CD4-positive, alpha-beta memory T cell (primary cell): ENCODE results near the gene WRNIP1. TPM values are rescaled to one million over a fixed set of nuclear protein-coding genes. Genes with fewer than 3 reads are reported as not detected.

ENCODE experiments used
- CTCF ChIA-PET: fragments of 350-600 bp; sonication (Branson Sonifier 250); formaldehyde crosslinking; loops from one replicate; lab custom pipeline; 2021; ENCODE audit warnings: inconsistent platforms; ENCODE audit not compliant: partially characterized antibody; lab: Charles Lee
- POLR2A ChIA-PET: fragments of 350-600 bp; sonication (Branson Sonifier 250); formaldehyde crosslinking; loops from one replicate; lab custom pipeline; 2021; ENCODE audit not compliant: partially characterized antibody; lab: Charles Lee
- DNase-seq, 5 donors: peaks; one replicate each; pipeline versions ENCODE4 v3.0.0 to v3.0.0-alpha.2; 2020 to 2022; ENCODE audit warnings: mixed read lengths in 1 of 5
- H3K27ac ChIP-seq: one replicate; pipeline ENCODE4 v1.7.0; 2013; ENCODE audit warnings: low read depth, low read length
- H3K27me3 ChIP-seq: 2 replicates; pipeline ENCODE4 v1.7.0; 2013; ENCODE audit warnings: mild to moderate bottlenecking, low read length, moderate library complexity; ENCODE audit not compliant: insufficient read depth
- H3K36me3 ChIP-seq: 2 replicates; pipeline ENCODE4 v1.7.0; 2013; ENCODE audit warnings: mild to moderate bottlenecking, low read length, moderate library complexity; ENCODE audit not compliant: insufficient read depth
- H3K4me1 ChIP-seq: 2 replicates; pipeline ENCODE4 v1.7.0; 2013; ENCODE audit warnings: mild to moderate bottlenecking, low read length, moderate library complexity; ENCODE audit not compliant: insufficient read depth
- H3K4me3 ChIP-seq, 2 donors: one replicate each; pipeline ENCODE4 v1.7.0; 2013; ENCODE audit warnings: low read length in 2 of 2, mild to moderate bottlenecking in 1 of 2
- H3K9me3 ChIP-seq, 2 donors: one replicate each; pipeline ENCODE4 v1.7.0; 2013; ENCODE audit warnings: low read length in 2 of 2, control low read depth in 1 of 2; ENCODE audit not compliant: control insufficient read depth in 1 of 2
- H3K27ac Mint-ChIP-seq, 7 donors: one replicate each; pipeline ENCODE4 v1.8.0; 2020 to 2021; ENCODE audit warnings: mixed read lengths in 7 of 7, mild to moderate bottlenecking in 6 of 7, inconsistent platforms in 3 of 7, moderate library complexity in 3 of 7
- H3K27me3 Mint-ChIP-seq, 2 donors: one replicate each; pipeline ENCODE4 v1.8.0; 2020 to 2021; ENCODE audit warnings: mixed read lengths in 2 of 2
- H3K36me3 Mint-ChIP-seq, 2 donors: one replicate each; pipeline ENCODE4 v1.8.0; 2020 to 2021; ENCODE audit warnings: mixed read lengths in 2 of 2, inconsistent platforms in 1 of 2, mild to moderate bottlenecking in 1 of 2
- H3K4me1 Mint-ChIP-seq, 4 donors: one replicate each; pipeline ENCODE4 v1.8.0; 2020 to 2021; ENCODE audit warnings: mixed read lengths in 4 of 4, mild to moderate bottlenecking in 1 of 4
- H3K4me3 Mint-ChIP-seq, 8 donors: one replicate each; pipeline ENCODE4 v1.8.0; 2020 to 2021; ENCODE audit warnings: mixed read lengths in 8 of 8, mild to moderate bottlenecking in 7 of 8, moderate library complexity in 6 of 8, inconsistent platforms in 3 of 8
- H3K9me3 Mint-ChIP-seq, 8 donors: one replicate each; pipeline ENCODE4 v1.8.0; 2020 to 2021; ENCODE audit warnings: mixed read lengths in 8 of 8, mild to moderate bottlenecking in 5 of 8, inconsistent platforms in 3 of 8, moderate library complexity in 1 of 8
- intact Hi-C: fragments of 100-400 bp; cut with micrococcal nuclease; formaldehyde crosslinking; loops from one replicate; pipeline ENCODE4 v1.15.1; 2023
- polyA plus RNA-seq, 2 donors: library from polyadenylated mRNA; unstranded; fragments of 300-500 nt; fragmentation: Illumina TruSeq; gene quantifications; one replicate each; pipeline ENCODE4 v1.2.3, GENCODE V29; 2021
- total RNA-seq, 2 experiments: library from RNA; stranded (reverse); gene quantifications; one replicate each; pipeline ENCODE4 v1.2.3, GENCODE V29; 2021

WRNIP1 gene
- total and polyA plus RNA-seq, 4 experiments from 2014 or later: 27.3 to 54.1 (median 41.9) TPM

DNA sequence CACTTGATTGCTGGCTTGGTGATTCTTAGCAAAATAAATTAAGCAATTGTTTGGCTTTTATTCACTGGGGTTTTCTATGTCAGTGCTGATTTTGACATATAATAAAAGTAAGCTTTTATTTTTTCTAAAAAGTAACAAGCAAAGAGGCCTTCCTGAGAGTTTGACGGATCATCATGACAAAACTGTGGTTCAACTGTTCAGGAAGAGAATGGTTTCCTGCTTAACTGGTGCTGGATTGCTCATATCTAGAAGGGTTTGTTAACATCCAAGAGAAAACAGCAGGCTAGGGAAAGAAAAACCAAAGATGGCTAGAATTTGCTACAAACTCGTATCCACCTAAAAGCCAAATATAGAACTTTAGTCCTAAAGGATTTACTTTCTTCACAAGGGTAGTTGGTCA lies 55.2 kb downstream of the WRNIP1 start:
- DNase-seq: no peak
- POLR2A ChIA-PET: no interaction called here

DNA sequence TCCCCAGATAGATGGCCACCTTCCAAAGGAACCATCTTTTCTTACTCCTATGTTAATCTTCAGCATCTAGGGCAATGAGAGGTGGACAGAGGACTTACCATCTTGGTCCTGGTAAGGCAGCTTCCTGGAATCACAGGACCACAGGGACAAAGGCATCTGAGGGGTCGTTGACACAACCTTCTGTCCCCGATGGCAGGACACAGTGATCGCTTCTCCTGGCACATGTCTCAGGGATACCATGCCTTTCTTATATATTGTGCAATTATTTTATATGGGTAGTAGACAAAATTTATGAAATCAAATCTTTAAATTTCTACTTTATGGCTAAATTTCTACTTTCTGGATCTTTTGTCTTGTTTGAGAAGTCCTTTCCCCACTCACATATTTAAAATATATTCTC lies 56.4 kb downstream of the WRNIP1 start:
- intact Hi-C loops: no loop called here
- CTCF ChIA-PET: no interaction called here
- H3K4me3 Mint-ChIP-seq: no peak overlapping the region

More for the DNA sequence above, 55.2 kb downstream of the WRNIP1 start:
- H3K27me3 ChIP-seq: no peaks in the 10 kb centered on the region
- CTCF ChIA-PET: no interaction called here
- no peaks in the 10 kb centered on the region for H3K36me3 ChIP-seq
- no peak overlapping the region for H3K27ac ChIP-seq
- no peak overlapping the region for H3K27ac Mint-ChIP-seq
- H3K9me3 ChIP-seq: peaks cover 0 to 8% of the 10 kb centered on the region in 2 donors
- peaks cover 0 to 24% (median 16%) of the 10 kb centered on the region in 8 donors for H3K9me3 Mint-ChIP-seq
- peaks cover 0 to 10% (median 5%) of the 10 kb centered on the region in 4 donors for H3K4me1 Mint-ChIP-seq
- intact Hi-C loops: no loop called here
- H3K4me3 ChIP-seq: no peak overlapping the region
- H3K4me1 ChIP-seq: no peaks in the 10 kb centered on the region
- H3K4me3 Mint-ChIP-seq: no peak overlapping the region
- peaks cover 5 to 26% of the 10 kb centered on the region in 2 donors for H3K36me3 Mint-ChIP-seq
- H3K27me3 Mint-ChIP-seq: no peaks in the 10 kb centered on the region

GRCh38 chr6:2823104-2823850 lies 58.1 kb downstream of the WRNIP1 start:
- no peak overlapping the region for H3K4me3 Mint-ChIP-seq
- peaks cover 1 to 12% of the 10 kb centered on the region in 2 donors for H3K36me3 Mint-ChIP-seq
- no peaks in the 10 kb centered on the region for H3K36me3 ChIP-seq
- ChIA-PET CTCF (interaction anchor here (2.7 kb wide), 1 partner anchor 19 kb away, joined by 8 read pairs; the partner anchor contains the start of gene SERPINB1), POLR2A (no interaction called here)
- H3K27me3 ChIP-seq: no peaks in the 10 kb centered on the region
- no peaks in the 10 kb centered on the region for H3K9me3 ChIP-seq
- intact Hi-C loops: no loop called here
- no peaks in the 10 kb centered on the region for H3K9me3 Mint-ChIP-seq
- H3K4me3 ChIP-seq: no peak overlapping the region
- H3K27ac Mint-ChIP-seq: no peak overlapping the region
- H3K4me1 ChIP-seq: no peaks in the 10 kb centered on the region
- H3K27ac ChIP-seq: no peak overlapping the region
- H3K4me1 Mint-ChIP-seq: peaks cover 0 to 7% (median 6%) of the 10 kb centered on the region in 4 donors
- no peaks in the 10 kb centered on the region for H3K27me3 Mint-ChIP-seq
- no peak for DNase-seq

More for the DNA sequence above, 56.4 kb downstream of the WRNIP1 start:
- no peaks in the 10 kb centered on the region for H3K9me3 ChIP-seq
- no peaks in the 10 kb centered on the region for H3K4me1 ChIP-seq
- no peaks in the 10 kb centered on the region for H3K36me3 ChIP-seq
- Mint-ChIP-seq H3K36me3 (peaks cover 5 to 22% of the 10 kb centered on the region in 2 donors), H3K27me3 (no peaks in the 10 kb centered on the region), H3K27ac (no peak overlapping the region), H3K9me3 (peaks cover 0 to 12% (median 5%) of the 10 kb centered on the region in 8 donors), H3K4me1 (peaks cover 0 to 10% (median 6%) of the 10 kb centered on the region in 4 donors)
- H3K27me3 ChIP-seq: no peaks in the 10 kb centered on the region
- POLR2A ChIA-PET: no interaction called here
- H3K27ac ChIP-seq: no peak overlapping the region
- no peak for DNase-seq
- no peak overlapping the region for H3K4me3 ChIP-seq

DNA sequence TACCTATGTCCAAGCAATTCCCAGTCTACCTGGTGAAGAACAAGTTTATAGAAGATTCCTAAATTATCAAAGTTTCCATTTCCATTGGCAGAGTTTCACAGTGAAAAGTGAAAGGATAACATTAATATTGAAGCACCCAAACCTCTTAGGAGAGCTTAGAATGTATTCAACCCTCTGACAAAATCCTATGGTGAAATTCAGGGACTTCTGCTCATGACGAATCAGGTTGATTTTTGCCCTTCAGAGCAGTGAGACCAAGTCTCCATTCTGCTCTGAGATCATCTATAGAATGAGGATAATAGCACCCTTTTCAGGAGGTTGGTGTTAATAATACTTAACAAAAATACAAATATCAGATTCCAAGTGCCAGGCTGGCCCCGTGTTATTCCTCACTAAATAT lies 60.9 kb downstream of the WRNIP1 start:
- Histone ChIP-seq H3K27me3 (no peaks in the 10 kb centered on the region), H3K9me3 (no peaks in the 10 kb centered on the region), H3K4me1 (no peaks in the 10 kb centered on the region), H3K36me3 (no peaks in the 10 kb centered on the region), H3K4me3 (no peak overlapping the region), H3K27ac (no peak overlapping the region)
- H3K27me3 Mint-ChIP-seq: no peaks in the 10 kb centered on the region
- peaks cover 0 to 4% (median under 1%) of the 10 kb centered on the region in 4 donors for H3K4me1 Mint-ChIP-seq
- POLR2A ChIA-PET: interaction anchor here (1.2 to 2.9 kb wide), 3 partner anchors 14 to 61 kb away, joined by 3 to 12 read pairs (median 3); partner anchors contain the start of genes SERPINB1 and WRNIP1
- CTCF ChIA-PET: interaction anchor here (0.9 to 2.7 kb wide), 3 partner anchors 16 to 107 kb away, joined by 3 to 8 read pairs (median 5); partner anchors contain the start of gene SERPINB1
- intact Hi-C loops: no loop called here
- no peak for DNase-seq
- no peaks in the 10 kb centered on the region for H3K9me3 Mint-ChIP-seq
- H3K4me3 Mint-ChIP-seq: no peak overlapping the region
- peaks cover 4 to 16% of the 10 kb centered on the region in 2 donors for H3K36me3 Mint-ChIP-seq
- no peak overlapping the region for H3K27ac Mint-ChIP-seq

GRCh38 chr6:2827142-2827541 lies 61.9 kb downstream of the WRNIP1 start:
- CTCF ChIA-PET: interaction anchor here (1.3 kb wide), 1 partner anchor 36 kb away, joined by 5 read pairs; no protein-coding TSS in a partner anchor
- H3K9me3 Mint-ChIP-seq: peaks cover 0 to 2% (median 0%) of the 10 kb centered on the region in 8 donors

GRCh38 chr6:2828629-2829028 lies 63.4 kb downstream of the WRNIP1 start:
- H3K27ac Mint-ChIP-seq: no peak overlapping the region
- intact Hi-C loops: no loop called here
- H3K4me3 Mint-ChIP-seq: no peak overlapping the region
- H3K4me1 ChIP-seq: no peaks in the 10 kb centered on the region
- H3K9me3 Mint-ChIP-seq: peaks cover 0 to 2% (median 0%) of the 10 kb centered on the region in 8 donors
- H3K9me3 ChIP-seq: no peaks in the 10 kb centered on the region
- no peak for DNase-seq
- no peak overlapping the region for H3K4me3 ChIP-seq
- no peaks in the 10 kb centered on the region for H3K27me3 ChIP-seq
- peaks cover 0 to 4% (median under 1%) of the 10 kb centered on the region in 4 donors for H3K4me1 Mint-ChIP-seq
- H3K27me3 Mint-ChIP-seq: no peaks in the 10 kb centered on the region
- H3K36me3 ChIP-seq: peaks cover 9% of the 10 kb centered on the region
- POLR2A ChIA-PET: interaction anchor here (0.5 to 1.5 kb wide), 4 partner anchors 9 to 161 kb away, joined by 3 to 5 read pairs (median 3); partner anchors contain the start of gene SERPINB1
- H3K36me3 Mint-ChIP-seq: peaks cover 23 to 27% of the 10 kb centered on the region in 2 donors
- no peak overlapping the region for H3K27ac ChIP-seq
- CTCF ChIA-PET: no interaction called here

More at GRCh38 chr6:2827142-2827541, 61.9 kb downstream of the WRNIP1 start:
- Mint-ChIP-seq H3K27me3 (no peaks in the 10 kb centered on the region), H3K4me1 (peaks cover 0 to 4% (median under 1%) of the 10 kb centered on the region in 4 donors), H3K27ac (no peak overlapping the region), H3K4me3 (no peak overlapping the region), H3K36me3 (peaks cover 11 to 21% of the 10 kb centered on the region in 2 donors)
- H3K36me3 ChIP-seq: no peaks in the 10 kb centered on the region
- POLR2A ChIA-PET: interaction anchor here (1.2 to 2.9 kb wide), 2 partner anchors 13 to 15 kb away, joined by 3 to 12 read pairs; partner anchors contain the start of gene SERPINB1
- H3K9me3 ChIP-seq: no peaks in the 10 kb centered on the region
- no peak overlapping the region for H3K4me3 ChIP-seq
- H3K27me3 ChIP-seq: no peaks in the 10 kb centered on the region
- intact Hi-C loops: no loop called here
- H3K4me1 ChIP-seq: no peaks in the 10 kb centered on the region
- no peak overlapping the region for H3K27ac ChIP-seq
- DNase-seq: no peak

DNA sequence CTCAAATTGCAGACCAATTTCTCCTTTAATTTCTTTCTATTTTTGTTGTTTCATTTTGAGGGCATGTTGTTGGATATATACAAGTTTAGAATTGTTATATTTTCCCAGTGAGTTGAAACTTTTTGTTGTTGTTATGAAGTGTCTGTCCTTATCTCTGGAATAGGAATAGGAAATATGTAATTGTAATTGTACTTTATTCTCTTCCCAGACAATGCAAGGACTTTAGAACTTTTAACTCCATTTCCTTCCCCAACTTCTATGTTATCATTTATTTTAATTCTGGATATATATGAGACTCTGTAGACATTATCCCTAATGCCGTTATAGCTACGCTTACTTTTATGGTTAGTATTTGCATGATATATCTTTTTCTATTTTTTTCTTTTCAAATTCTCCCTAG lies 64.1 kb downstream of the WRNIP1 start:
- H3K4me1 Mint-ChIP-seq: peaks cover 0 to 6% (median 2%) of the 10 kb centered on the region in 4 donors
- ChIA-PET POLR2A (interaction anchor here (1.5 kb wide), 1 partner anchor 13 kb away, joined by 5 read pairs; the partner anchor contains the start of gene SERPINB1), CTCF (no interaction called here)
- intact Hi-C loops: no loop called here
- H3K9me3 Mint-ChIP-seq: peaks cover 0 to 2% (median 0%) of the 10 kb centered on the region in 8 donors
- H3K4me3 Mint-ChIP-seq: no peak overlapping the region
- no peaks in the 10 kb centered on the region for H3K27me3 Mint-ChIP-seq
- Histone ChIP-seq H3K4me3 (no peak overlapping the region), H3K4me1 (no peaks in the 10 kb centered on the region), H3K36me3 (peaks cover 15% of the 10 kb centered on the region), H3K27me3 (no peaks in the 10 kb centered on the region), H3K9me3 (no peaks in the 10 kb centered on the region), H3K27ac (no peak overlapping the region)
- H3K27ac Mint-ChIP-seq: peak overlapping the region in 2 of 7 donors; percentile 7 to 22
- H3K36me3 Mint-ChIP-seq: peaks cover 29 to 31% of the 10 kb centered on the region in 2 donors
- no peak for DNase-seq
